HEK293 (cell line): ENCODE results near the gene POU5F1.

Source experiments
- CTCF ChIA-PET: fragments of 350-600 bp; formaldehyde crosslinking; extraction: SDS; loops from one replicate; lab custom pipeline; 2021; ENCODE audit warnings: antibody characterized with exemption; lab: Yijun Ruan, JAX
- POLR2A ChIA-PET: fragments of 300-600 bp; formaldehyde crosslinking; extraction: SDS; loops from one replicate; lab custom pipeline; 2020; ENCODE audit warnings: antibody characterized with exemption, inconsistent platforms; lab: Yijun Ruan, JAX
- H3K27ac ChIP-seq: fragments of 200-500 bp; sonication (Bioruptor generic); 2 replicates; pipeline ENCODE4 v1.5.1; 2014; ENCODE audit warnings: low read depth, low read length, control low read depth, inconsistent platforms; ENCODE audit errors: extremely low read depth
- H3K36me3 ChIP-seq, 2 experiments: fragments of 200-500 bp in 1 of 2; sonication (Bioruptor generic) in 1 of 2; 1 replicate in 1 of 2; 2 replicates in 1 of 2; pipeline ENCODE4 v1.5.1; 2014 to 2017; ENCODE audit warnings: inconsistent platforms in 2 of 2, low read length in 2 of 2; ENCODE audit not compliant: control insufficient read depth in 2 of 2, insufficient read depth in 1 of 2
- H3K4me1 ChIP-seq: fragments of 200-500 bp; sonication (Bioruptor generic); 2 replicates; pipeline ENCODE4 v1.5.1; 2014; ENCODE audit warnings: mild to moderate bottlenecking, low read length, inconsistent platforms; ENCODE audit not compliant: control insufficient read depth, insufficient read depth
- H3K4me3 ChIP-seq: 2 replicates; pipeline ENCODE4 v1.5.1; 2011; ENCODE audit warnings: low read depth, mild to moderate bottlenecking, control low read depth, low read length, moderate library complexity
- H3K9me3 ChIP-seq: fragments of 200-500 bp; sonication (Bioruptor generic); 2 replicates; pipeline ENCODE4 v1.5.1; 2014; ENCODE audit warnings: low read depth, low read length, inconsistent platforms; ENCODE audit not compliant: control insufficient read depth, insufficient read depth
- BCL11A ChIP-seq: fragments of 450-650 bp; formaldehyde crosslinking; IDR thresholded peaks from 2 replicates; pipeline ENCODE4 v1.5.1; 2016; ENCODE audit warnings: low read depth, missing biosample characterization, missing genetic modification characterization
- GFI1B ChIP-seq: fragments of 450-650 bp; formaldehyde crosslinking; IDR thresholded peaks from 2 replicates; pipeline ENCODE4 v1.5.1; 2016; ENCODE audit warnings: missing biosample characterization, missing genetic modification characterization
- GLI2 ChIP-seq: fragments of 450-650 bp; formaldehyde crosslinking; IDR thresholded peaks from 2 replicates; pipeline ENCODE4; 2017; ENCODE audit warnings: missing biosample characterization, missing genetic modification characterization, low read depth, borderline replicate concordance
- OVOL3 ChIP-seq: fragments of 450-650 bp; formaldehyde crosslinking; IDR thresholded peaks from 2 replicates; pipeline ENCODE4 v1.5.1; 2016; ENCODE audit warnings: missing biosample characterization, missing genetic modification characterization
- ZBTB10 ChIP-seq: fragments of 450-650 bp; formaldehyde crosslinking; IDR thresholded peaks from 2 replicates; pipeline ENCODE4 v1.5.1; 2016; ENCODE audit warnings: missing biosample characterization, missing genetic modification characterization
- ZBTB20 ChIP-seq: fragments of 450-650 bp; formaldehyde crosslinking; IDR thresholded peaks from 2 replicates; pipeline ENCODE4 v1.5.1; 2016; ENCODE audit warnings: missing biosample characterization, missing genetic modification characterization
- ZNF362 ChIP-seq: fragments of 450-650 bp; formaldehyde crosslinking; IDR thresholded peaks from 2 replicates; pipeline ENCODE4 v1.5.1; 2016; ENCODE audit warnings: missing biosample characterization, missing genetic modification characterization
- ZNF366 ChIP-seq: fragments of 450-650 bp; formaldehyde crosslinking; conservative IDR thresholded peaks from 2 replicates; pipeline ENCODE4 v1.5.1; 2016; ENCODE audit warnings: missing biosample characterization, missing genetic modification characterization
- ZNF404 ChIP-seq: fragments of 450-650 bp; formaldehyde crosslinking; IDR thresholded peaks from 2 replicates; pipeline ENCODE4 v1.5.1; 2017; ENCODE audit warnings: missing biosample characterization, missing genetic modification characterization
- ZNF473 ChIP-seq: fragments of 450-650 bp; formaldehyde crosslinking; IDR thresholded peaks from 2 replicates; pipeline ENCODE4 v1.5.1; 2017; ENCODE audit warnings: missing biosample characterization, missing genetic modification characterization
- ZNF571 ChIP-seq: fragments of 450-650 bp; formaldehyde crosslinking; IDR thresholded peaks from 2 replicates; pipeline ENCODE4 v1.5.0; 2017; ENCODE audit warnings: missing biosample characterization, missing genetic modification characterization
- ZNF596 ChIP-seq: fragments of 450-650 bp; IDR thresholded peaks from 2 replicates; pipeline ENCODE4 v1.5.0; 2018; ENCODE audit warnings: missing biosample characterization, mild to moderate bottlenecking, missing genetic modification characterization, moderate library complexity
- ZNF645 ChIP-seq: fragments of 450-650 bp; formaldehyde crosslinking; IDR thresholded peaks from 2 replicates; pipeline ENCODE4; 2016; ENCODE audit warnings: missing biosample characterization, missing genetic modification characterization
- ZNF830 ChIP-seq: fragments of 450-650 bp; IDR thresholded peaks from 2 replicates; pipeline ENCODE4 v1.5.0; 2018; ENCODE audit warnings: missing biosample characterization, missing genetic modification characterization, low read depth, mild to moderate bottlenecking, moderate library complexity
- ZNF837 ChIP-seq: fragments of 450-650 bp; formaldehyde crosslinking; IDR thresholded peaks from 2 replicates; pipeline ENCODE4 v1.5.1; 2016; ENCODE audit warnings: missing biosample characterization, missing genetic modification characterization
- TF ChIP-seq, protein P1 (sequence below): fragments of 450-650 bp; formaldehyde crosslinking; IDR thresholded peaks from 2 replicates; pipeline ENCODE4 v1.5.1; 2016; ENCODE audit warnings: missing biosample characterization, missing genetic modification characterization
- TF ChIP-seq, protein P2 (sequence below): fragments of 450-650 bp; formaldehyde crosslinking; IDR thresholded peaks from 2 replicates; pipeline ENCODE4 v1.5.1; 2017; ENCODE audit warnings: missing biosample characterization, mild to moderate bottlenecking, missing genetic modification characterization, moderate library complexity
- TF ChIP-seq, protein P3 (sequence below): fragments of 450-650 bp; formaldehyde crosslinking; IDR thresholded peaks from 2 replicates; pipeline ENCODE4 v1.5.1; 2016; ENCODE audit warnings: missing biosample characterization, missing genetic modification characterization

POU5F1 gene

DNA sequence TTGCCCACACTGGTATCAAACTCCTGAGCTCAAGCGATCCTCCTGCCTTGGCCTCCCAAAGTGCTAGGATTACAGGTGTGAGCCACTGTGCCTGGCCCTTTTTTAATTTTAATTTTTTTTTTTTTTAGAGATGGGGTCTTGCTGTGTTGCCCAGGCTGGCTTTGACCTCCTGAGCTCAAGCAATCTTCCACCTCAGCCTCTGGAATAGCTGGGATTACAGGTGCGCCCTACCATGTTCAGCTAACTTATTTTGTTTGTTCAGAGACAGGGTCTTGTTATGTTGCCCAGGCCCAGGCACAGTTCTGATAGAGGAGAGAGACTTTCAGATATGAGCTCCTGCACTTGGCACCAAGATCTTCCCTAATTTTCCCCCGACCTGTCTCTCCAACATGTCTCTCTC, 39.7 kb downstream of the POU5F1 start (continued):
- TF ChIP-seq ZNF362 (tag by site-specific recombination) (no peak), ZNF473 (tag by site-specific recombination) (no peak), OVOL3 (tag by site-specific recombination) (no peak), ZBTB20 (tag by site-specific recombination) (no peak), ZBTB10 (no peak), ZNF404 (tag by site-specific recombination) (no peak), GFI1B (no peak), ZNF830 (tag by site-specific recombination) (no peak), ZNF645 (tag by site-specific recombination) (no peak), ZNF366 (tag by site-specific recombination) (no peak), GLI2 (tag by site-specific recombination) (no peak)
- TF ChIP-seq, protein P1, sequence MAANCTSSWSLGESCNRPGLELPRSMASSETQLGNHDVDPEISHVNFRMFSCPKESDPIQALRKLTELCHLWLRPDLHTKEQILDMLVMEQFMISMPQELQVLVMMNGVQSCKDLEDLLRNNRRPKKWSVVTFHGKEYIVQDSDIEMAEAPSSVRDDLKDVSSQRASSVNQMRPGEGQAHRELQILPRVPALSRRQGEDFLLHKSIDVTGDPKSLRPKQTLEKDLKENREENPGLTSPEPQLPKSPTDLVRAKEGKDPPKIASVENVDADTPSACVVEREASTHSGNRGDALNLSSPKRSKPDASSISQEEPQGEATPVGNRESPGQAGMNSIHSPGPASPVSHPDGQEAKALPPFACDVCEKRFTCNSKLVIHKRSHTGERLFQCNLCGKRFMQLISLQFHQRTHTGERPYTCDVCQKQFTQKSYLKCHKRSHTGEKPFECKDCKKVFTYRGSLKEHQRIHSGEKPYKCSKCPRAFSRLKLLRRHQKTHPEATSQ (tag by site-specific recombination): no peak
- TF ChIP-seq, protein P2, sequence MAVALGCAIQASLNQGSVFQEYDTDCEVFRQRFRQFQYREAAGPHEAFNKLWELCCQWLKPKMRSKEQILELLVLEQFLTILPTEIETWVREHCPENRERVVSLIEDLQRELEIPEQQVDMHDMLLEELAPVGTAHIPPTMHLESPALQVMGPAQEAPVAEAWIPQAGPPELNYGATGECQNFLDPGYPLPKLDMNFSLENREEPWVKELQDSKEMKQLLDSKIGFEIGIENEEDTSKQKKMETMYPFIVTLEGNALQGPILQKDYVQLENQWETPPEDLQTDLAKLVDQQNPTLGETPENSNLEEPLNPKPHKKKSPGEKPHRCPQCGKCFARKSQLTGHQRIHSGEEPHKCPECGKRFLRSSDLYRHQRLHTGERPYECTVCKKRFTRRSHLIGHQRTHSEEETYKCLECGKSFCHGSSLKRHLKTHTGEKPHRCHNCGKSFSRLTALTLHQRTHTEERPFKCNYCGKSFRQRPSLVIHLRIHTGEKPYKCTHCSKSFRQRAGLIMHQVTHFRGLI (tag by site-specific recombination): no peak
- TF ChIP-seq, protein P3, sequence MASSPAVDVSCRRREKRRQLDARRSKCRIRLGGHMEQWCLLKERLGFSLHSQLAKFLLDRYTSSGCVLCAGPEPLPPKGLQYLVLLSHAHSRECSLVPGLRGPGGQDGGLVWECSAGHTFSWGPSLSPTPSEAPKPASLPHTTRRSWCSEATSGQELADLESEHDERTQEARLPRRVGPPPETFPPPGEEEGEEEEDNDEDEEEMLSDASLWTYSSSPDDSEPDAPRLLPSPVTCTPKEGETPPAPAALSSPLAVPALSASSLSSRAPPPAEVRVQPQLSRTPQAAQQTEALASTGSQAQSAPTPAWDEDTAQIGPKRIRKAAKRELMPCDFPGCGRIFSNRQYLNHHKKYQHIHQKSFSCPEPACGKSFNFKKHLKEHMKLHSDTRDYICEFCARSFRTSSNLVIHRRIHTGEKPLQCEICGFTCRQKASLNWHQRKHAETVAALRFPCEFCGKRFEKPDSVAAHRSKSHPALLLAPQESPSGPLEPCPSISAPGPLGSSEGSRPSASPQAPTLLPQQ: no peak

GRCh38 chr6:31129130-31129529, 41.4 kb downstream of the POU5F1 start:
- ChIA-PET CTCF (interaction anchor here (0.6 to 11.3 kb wide), 26 partner anchors 11 to 299 kb away, joined by 3 to 100 read pairs (median 4); partner anchors contain the start of genes C6orf15, PSORS1C1 and PSORS1C2), POLR2A (interaction anchor here (0.6 kb wide), 1 partner anchor 10 kb away, joined by 5 read pairs; no protein-coding TSS in a partner anchor)
- H3K4me1 ChIP-seq: 0 out of 2 replicates have a peak, but pooled peaks cover 3% of the 10 kb centered on the region
- TF ChIP-seq BCL11A (tag by site-specific recombination) (no peak), ZNF571 (tag by site-specific recombination) (no peak), ZNF837 (tag by site-specific recombination) (no peak), ZNF596 (tag by site-specific recombination) (no peak)
- no peaks in the 10 kb centered on the region for H3K9me3 ChIP-seq
- H3K4me3 ChIP-seq: no peak overlapping the region
- H3K27ac ChIP-seq: no peak overlapping the region
- no peaks in the 10 kb centered on the region for H3K36me3 ChIP-seq
